Activated CD4-positive, alpha-beta T cell treated with anti-CD3 and anti-CD28 coated beads, Interleukin-2, amount 50 U/mL, for 16 hours (primary cell): Measurements from ENCODE around the gene OSCP1.

Experiments
- DNase-seq: peaks from one replicate; pipeline ENCODE4 v3.0.0-alpha.2; 2020

The OSCP1 gene

DNA sequence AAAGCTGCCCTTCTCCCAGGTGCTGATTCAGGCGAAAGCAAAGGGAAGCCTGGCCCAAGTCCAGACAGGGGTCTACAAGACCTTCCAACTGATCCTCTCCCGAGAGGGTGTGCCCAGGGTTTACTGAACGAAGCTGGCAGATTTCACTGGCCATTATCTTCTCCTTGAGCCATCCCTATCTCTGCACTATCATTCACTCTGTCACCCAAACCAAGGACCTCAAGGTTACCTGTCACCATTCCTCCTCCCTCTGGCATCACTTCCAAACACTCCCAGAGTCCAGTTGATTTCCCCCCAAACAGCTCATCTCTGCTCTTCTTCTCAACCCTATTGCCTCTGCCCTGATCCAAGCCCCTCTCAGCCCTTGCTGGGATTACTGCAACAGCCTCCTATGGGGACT, 69.5 kb downstream of the OSCP1 start:
- DNase-seq, result no peak

DNA sequence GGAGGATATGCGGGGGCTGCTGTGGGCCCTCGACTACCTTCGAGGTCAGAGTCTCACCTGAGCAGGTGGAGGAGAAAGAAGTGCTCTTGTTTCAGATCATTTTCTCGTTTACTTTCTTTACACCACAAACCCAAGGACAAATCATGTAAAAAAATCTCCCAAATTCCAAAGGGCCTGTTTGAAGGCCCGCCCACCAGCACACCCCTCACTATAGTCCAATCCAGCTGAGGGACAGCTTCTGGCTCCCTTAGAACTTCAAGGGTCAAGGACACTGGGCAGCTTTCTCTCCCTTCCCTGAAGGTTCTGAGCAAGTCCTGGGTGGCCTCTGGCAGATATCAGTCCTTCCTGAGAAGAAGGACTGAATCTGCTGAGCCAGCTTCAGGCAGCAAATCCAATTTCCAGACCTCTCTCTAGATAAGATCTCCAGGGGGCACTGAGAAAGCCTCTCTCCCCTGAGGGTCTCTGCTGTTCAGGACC, 70.1 kb downstream of the OSCP1 start:
- no peak for DNase-seq

DNA sequence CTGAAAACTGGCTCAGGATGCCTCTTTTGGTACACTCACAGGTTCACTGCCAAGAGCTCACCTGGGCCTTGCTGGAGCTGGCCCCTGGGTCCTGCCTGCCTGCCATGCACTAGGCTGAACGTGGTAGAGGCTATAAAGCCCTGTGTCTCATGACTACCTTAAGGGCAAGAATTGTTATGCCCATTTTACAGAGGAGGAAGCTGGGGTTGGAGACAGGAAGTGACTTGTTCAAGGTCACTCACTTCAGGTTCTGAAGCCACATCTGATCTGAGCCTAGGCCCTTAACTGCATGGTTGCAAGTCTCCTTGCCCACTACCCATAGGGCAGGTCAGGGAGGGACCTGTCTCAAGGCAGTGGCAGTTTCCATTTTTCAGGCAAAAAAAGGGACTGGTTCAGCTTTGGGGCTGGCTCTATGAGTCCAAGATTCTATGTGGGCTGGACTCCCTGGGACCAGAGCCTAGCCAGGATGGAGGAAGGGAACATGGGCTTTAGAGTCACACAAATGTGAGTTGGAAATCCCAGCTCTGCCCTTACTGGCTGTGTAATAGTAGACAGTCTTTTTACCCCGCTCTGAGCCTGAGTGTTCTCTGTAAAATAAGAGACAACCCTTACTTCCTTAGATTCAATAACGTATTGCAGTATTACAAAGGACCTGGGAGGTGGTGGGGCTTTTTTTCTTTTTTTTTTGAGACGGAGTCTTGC, 72.3 kb downstream of the OSCP1 start:
- peak; percentile 46 for DNase-seq

DNA sequence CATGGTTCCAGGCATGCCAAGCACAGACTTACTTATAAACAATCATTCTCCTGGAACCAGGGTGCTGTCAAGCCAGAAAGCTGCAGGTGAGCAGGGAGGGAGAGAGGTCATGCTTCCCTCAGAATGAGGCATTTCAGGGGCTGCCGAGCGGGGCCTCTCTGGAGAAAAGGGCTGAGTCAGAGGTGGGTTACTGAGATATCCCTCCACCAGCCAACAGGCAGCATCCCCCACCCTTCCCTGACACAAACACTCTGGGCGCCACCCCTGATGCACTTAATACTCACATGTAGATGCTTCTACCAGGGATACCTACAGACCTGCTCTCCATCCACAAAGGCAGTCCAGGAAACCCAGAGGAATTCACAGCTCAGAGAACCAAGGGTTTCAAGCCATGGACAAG, 77.6 kb downstream of the OSCP1 start:
- no peak for DNase-seq

- DNase-seq, result peak; percentile 81
Measured at GRCh38 chr1:36369061-36369861, 81.0 kb downstream of the OSCP1 start.
